Myocyte (in vitro differentiated cells): ENCODE data around the gene DUOXA1. TPM values are rescaled to one million over a fixed set of nuclear protein-coding genes. Genes with fewer than 3 reads are reported as not detected.

ENCODE experiments used
- DNase-seq: peaks from one replicate; pipeline ENCODE4 v3.0.0-alpha.2; 2012; ENCODE audit warnings: low read depth
- polyA plus RNA-seq: library from polyadenylated mRNA; unstranded; fragments of >200 nt; gene quantifications from one replicate; pipeline ENCODE4 v1.2.1, GENCODE V29; 2012; ENCODE audit warnings: missing spikeins
- total RNA-seq: library from RNA; depleted of rRNA; stranded (reverse); fragments of >200 nt; gene quantifications from 2 replicates; pipeline ENCODE4 v1.2.3, GENCODE V29; 2014

DUOXA1 gene, protein sequence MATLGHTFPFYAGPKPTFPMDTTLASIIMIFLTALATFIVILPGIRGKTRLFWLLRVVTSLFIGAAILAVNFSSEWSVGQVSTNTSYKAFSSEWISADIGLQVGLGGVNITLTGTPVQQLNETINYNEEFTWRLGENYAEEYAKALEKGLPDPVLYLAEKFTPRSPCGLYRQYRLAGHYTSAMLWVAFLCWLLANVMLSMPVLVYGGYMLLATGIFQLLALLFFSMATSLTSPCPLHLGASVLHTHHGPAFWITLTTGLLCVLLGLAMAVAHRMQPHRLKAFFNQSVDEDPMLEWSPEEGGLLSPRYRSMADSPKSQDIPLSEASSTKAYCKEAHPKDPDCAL
- not detected in 2 replicates for total RNA-seq
- 0.20 TPM for polyA plus RNA-seq

GRCh38 chr15:45129651-45130129 is at the start of gene DUOXA1, which contains the start of gene DUOX1:
TSS of gene DUOXA1 (minus strand) at chr15:45129879. CDS start at chr15:45123014, 6,865 bp downstream.
TSS of gene DUOX1 (plus strand) at chr15:45129994. CDS start at chr15:45131967, 1,973 bp downstream.
- DNase-seq, result no peak

DNA sequence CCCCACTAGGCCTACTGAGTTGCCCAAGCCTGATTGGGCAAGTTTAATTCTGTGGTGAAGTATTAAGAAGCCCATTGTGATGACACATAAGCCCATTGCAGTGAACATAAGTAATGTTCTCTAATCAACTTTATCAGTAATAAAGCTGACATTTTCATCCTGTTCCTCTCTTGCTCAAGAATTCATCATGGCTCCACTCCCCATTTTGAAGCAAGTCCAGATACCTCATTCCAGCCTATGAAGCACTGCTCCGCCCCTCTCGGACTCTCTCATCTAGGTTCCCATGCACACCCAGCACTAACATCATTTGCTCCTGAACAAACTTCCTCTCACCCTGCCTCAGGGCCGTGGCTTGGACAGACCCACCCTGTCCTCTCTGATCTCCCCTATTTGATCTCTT is 47.6 kb upstream of the DUOXA1 start:
- no peak for DNase-seq

DNA sequence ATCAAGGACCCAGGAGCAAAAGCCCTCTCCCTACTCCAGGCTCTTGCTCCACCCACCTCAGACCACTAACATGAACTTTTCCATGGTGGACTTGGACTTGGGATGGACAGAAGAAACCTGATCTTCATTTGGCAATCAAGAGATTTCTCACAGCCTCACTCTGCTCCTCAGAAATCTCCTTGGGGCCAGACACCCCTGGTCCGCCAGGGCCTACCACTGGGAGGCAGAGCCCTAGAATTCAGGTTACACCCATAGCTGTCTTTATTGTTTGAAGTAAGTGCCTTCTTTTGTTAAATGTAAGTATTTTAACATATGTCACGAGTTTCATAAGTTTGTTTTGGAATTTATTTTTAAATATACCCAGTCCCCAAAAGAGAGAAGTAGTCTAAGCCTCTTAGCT is 44.9 kb upstream of the DUOXA1 start:
- no peak for DNase-seq

DNA sequence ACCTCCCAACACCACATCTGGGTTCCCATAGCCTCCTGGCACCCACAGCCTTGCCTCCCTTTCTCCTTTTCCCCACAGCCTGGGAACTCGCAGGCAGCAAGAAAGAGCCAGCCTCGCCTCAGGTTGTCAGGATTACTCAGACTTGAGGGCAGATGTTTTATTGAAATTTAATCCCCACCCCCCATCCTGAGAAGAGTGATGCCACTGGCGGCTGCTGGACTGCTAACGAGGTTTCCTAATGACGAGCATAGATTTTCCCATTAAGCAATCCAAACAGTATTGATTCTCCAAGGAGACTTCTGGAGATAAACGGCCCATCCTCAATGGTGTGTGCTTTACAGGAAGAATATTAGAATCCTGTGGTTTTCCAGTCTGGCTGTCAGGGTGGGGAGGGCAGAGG is 44.4 kb upstream of the DUOXA1 start:
- DNase-seq, result no peak

DNA sequence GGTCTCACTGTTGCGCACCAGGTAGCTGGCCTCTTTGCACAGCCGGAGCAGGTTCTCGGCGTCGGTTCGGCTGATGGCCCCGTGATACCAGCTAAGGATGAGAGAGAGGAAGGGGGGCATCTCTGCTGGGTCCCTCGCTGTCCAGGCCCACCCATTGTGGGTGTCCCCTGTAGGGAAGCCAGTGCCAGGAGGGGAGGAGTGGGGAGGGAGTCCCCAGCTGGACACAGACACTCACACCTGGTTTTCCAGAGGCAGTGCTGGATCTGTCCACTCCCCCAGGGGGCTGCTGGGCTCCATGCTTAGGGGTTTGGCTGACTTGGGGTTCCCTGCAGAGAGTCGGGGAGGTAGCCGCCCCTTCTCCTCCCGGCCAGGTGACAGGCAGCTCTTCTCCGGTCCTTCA is 42.2 kb upstream of the DUOXA1 start:
- DNase-seq, result no peak

DNA sequence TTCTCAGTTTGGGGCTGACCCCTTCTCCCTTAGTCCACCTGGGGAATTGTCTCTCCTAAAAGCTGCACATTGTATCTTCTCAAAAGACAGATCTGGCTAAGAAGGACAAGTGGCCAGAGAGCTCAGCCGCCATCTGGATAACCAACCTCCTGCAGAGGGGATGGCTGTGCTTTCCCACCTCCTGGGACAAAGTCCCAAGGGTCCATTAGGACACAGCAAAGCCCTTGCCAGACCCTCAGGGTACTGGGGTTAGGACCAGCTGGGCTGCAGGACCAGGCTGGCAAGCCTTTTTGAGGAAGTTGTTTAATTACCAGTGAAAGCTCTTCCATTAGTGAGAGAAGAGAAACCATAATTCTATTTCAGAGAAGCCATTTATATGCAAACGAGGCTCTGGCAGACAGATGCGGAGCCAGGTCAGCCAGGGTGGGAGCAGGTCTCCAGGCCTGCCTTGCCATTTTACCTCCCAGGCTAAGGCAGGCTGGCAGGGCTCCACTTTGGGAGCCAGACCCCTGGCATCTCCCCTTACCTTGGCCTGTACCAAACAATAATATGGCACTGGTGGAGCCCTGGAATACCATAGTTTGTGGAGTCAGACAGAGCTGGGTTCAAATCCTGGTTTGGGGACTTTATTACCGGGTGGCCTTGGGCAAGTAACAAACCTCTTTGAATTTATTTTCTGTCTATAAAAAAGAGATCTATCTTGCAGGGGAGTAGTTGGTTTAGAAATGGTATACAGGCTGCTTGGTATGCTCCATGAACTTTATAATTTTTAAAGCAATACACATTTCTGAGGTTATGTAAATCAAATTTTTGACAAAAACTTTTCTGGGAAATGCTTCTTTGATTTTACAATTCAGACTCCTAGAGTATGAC is 40.2 kb upstream of the DUOXA1 start:
- DNase-seq, result no peak

- no peak for DNase-seq
Measured at GRCh38 chr15:45168751-45169551, 39.3 kb upstream of the DUOXA1 start.

GRCh38 chr15:45168286-45168685 is 38.6 kb upstream of the DUOXA1 start:
- DNase-seq, result peak; percentile 31

DNA sequence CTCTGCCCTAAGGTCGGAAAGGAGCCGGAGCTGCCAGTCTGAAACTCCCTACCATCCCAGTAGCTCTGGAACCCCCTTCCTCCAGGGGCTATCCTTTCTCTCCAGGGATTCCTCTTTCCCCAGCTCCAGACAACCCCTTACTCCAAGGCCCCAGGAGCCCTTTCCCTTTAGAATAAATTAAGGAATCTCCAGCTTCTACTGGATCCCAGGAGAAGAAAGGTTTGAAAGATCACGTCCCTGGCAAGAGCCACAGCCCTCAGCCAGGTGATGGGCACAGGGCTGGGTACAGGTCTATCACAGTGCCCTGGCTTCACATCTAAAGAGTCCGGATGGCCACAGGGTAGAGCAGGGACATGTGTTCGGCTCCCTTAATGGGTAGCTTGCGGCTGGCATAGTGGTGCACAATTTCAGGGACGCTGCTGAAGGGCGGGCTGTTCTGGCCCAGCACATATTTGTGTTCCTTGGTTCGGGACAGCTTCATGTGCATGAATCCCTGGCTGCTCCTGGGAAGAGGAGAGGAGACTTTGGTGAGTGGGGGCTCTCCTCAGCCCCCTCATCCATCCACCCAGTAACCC is 38.0 kb upstream of the DUOXA1 start:
- peak; percentile 18 for DNase-seq

DNA sequence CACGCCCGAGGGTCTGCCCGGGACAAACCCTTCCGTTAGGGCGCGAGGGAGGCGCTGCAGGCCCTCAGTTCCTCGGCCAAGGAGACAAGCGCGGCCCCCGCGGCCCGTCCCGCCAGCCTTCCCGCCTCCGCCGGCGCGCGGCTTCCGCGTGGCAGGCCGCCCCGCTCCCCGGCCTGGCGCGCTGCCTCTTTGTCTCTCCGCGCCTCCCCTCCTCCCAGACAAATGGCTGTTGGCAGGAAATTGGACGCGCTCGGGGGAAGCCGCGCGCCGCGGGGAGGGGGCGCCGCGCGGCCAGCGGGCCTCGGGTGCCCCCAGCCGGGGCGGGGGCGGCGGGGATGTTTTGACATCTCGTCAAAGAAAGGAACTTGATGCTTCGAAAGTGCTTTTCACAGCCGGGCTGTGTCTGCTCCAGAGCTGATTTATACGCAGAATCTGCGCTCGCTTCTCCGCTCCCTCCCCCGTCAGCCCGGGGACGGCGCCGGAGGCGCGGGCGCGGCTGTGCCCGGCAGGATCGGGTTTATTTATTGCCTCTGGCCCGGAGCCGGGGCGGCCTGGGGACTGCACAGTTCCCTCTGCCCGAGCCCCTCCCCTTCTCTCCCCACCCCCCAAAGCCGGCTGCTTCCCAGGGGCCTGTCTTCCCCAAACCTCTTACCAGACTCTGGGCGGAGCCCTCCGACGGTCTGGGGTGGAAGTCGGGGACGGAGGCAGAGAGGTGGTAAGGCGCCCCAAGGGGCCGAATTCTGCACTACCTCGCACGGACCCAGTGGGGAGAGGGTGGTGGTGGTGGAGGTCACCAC is 37.4 kb upstream of the DUOXA1 start:
- peak; percentile 92 for DNase-seq

DNA sequence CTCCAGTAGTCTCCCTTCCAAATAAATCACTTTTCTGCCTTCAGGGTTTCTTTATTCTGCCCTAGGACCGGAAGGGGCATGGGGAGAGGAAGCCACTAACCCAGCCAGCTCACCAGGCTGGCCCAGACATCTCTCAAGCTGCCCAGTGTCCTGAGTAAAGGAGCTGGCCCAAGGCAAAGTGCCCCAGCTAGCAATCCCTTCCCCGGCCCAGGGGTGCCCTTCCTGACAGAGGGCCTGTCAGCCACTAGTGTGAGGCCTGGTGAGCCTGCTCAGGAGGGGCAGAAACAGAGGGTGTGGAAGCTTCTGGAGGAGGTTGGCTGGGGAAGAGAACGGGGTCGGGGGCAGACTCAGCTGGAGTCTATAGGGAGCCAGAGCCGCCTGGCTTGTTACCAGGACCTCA is 35.9 kb upstream of the DUOXA1 start:
- DNase-seq, result peak; percentile 19

DNA sequence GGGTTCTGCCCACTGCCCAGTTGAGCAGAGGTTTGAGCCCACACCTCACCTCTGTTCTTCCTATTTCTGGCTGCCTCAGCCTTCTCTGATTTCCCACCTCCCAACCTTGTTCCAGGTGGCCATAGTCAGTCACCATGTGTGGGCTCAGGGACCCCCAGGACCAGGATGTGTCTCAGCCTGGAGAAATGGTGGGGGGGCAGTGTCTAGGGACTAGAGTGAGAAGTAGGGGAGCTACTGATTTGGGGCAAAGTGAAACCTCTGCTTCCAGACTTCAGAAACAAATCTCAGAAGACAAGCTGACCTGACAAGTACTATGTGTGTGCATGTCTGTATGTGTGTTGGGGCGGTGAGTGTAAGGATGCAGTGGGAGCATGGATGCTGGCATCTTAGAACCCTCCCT is 35.2 kb upstream of the DUOXA1 start:
- DNase-seq, result peak; percentile 27

- no peak for DNase-seq
Measured at GRCh38 chr15:45163508-45163856, 33.8 kb upstream of the DUOXA1 start.

GRCh38 chr15:45162771-45163507 is 33.3 kb upstream of the DUOXA1 start:
- DNase-seq, result peak; percentile 92

GRCh38 chr15:45161666-45162065 is 32.0 kb upstream of the DUOXA1 start:
- no peak for DNase-seq

DNA sequence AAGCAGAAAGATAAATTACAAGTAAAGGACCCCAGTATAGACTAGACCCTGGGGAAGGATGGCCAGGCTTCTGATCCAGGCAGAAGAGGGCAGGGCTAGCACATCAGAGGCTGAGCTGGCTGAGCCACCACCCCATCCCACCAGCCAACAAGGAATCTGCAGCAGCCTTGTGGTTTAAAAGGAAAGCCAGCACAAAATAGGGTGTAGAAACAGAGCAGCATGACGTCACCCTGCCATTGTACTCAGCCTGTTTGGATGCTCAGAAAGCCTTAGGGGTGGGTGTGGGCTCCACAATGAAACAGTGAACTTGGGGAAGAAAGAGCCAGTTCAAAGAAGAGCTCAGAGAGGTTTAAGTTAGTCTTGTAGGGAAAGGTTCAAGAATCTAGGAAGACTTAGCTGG is 28.3 kb upstream of the DUOXA1 start:
- DNase-seq, result peak; percentile 85

DNA sequence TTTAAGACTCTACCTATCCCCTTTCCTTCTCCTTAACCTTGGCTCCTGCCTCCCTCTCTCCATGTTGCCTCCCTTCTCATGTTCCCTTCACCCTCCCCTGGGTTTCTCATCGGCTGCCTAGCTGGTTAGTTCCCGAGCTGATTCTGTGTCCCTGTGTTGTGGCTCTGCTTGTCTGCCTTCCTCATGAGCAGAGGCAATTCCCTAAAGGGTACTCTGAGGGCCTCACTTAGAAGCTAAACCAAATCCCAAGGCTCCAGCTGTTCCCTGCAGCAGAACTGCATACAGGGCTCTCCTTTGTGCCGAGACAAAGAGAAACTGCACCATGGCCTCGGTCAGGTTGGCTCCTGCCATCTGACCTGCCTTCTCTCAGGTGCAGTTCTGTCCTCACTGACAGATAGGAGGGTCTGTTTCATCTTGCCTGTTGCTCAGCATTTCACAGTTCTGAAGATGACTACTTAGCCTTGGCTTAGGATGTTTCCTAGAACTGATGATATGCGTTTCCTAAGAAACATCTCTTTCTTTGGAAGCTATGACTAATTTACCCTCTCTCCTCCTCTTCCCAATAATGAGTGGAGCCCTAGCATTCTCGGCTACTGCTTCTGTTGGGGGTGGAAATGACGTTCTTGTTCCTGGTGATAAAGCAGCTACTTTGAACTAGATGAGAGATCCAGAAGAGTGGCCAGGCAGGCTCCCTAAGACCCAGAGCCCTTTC is 27.2 kb upstream of the DUOXA1 start:
- no peak for DNase-seq

DNA sequence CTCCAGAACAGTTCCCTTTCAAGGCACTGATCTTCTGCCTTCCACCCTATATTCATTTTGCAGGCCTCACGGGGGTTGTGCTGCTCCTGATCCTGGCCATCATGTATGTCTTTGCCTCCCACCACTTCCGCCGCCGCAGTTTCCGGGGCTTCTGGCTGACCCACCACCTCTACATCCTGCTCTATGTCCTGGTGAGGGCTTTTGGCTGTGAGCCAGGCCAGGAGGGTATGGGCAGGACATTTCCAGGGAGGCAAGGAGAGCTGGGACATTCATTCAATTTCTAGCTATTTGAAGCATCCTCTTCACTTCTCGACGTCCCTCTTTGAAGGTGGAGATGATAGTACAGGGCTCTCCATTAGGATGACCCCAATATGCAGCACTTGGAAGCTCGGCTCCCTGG is 26.1 kb upstream of the DUOXA1 start:
- DNase-seq, result no peak
